CD4-positive, alpha-beta T cell treated with Interleukin-10 for 1 hour (primary cell): ENCODE data around the gene MSANTD7.
"Not testable (repeated sequence)": the region's sequence is repeated elsewhere in the genome, so short reads cannot be mapped to it uniquely, and the experiment has no call there.

Experiments
- DNase-seq: peaks from one replicate; pipeline ENCODE4 v3.0.0-alpha.2; 2020

The MSANTD7 gene

DNA sequence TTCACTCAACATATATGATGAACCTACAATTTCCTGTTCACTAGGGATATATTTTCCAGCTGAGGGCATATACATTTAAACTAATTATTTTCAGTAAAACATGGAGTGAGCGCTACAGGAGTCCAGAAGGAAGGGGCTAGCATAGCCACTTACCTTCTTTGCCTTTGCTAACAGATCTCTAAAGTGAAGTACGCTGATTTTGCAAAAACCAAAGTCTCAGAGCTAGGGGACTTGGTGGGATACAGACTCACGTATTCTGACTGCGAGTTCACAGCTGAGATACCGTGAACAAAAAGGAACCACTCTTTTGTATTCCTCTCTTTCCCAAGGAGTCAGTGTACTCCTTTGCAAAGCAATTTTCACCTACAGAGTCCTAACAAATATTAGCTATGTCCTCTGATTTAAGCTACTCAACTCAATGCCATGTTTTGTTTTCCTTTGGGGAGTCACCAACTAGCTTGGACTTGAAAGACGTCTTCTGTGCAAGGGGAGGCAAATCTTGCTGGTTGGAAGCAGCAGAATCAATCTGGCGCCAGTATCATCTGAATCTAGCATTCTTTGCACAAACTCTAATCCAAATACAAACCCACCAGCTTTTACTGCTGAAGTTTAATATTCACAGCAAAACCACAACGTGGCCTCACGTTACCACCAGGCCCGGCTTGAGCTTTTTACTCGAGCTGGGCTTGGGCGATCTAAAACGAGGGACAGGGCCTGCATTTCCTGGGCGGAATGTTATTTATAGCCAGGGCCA, 926 bp upstream of the MSANTD7 start:
- no peak for DNase-seq

DNA sequence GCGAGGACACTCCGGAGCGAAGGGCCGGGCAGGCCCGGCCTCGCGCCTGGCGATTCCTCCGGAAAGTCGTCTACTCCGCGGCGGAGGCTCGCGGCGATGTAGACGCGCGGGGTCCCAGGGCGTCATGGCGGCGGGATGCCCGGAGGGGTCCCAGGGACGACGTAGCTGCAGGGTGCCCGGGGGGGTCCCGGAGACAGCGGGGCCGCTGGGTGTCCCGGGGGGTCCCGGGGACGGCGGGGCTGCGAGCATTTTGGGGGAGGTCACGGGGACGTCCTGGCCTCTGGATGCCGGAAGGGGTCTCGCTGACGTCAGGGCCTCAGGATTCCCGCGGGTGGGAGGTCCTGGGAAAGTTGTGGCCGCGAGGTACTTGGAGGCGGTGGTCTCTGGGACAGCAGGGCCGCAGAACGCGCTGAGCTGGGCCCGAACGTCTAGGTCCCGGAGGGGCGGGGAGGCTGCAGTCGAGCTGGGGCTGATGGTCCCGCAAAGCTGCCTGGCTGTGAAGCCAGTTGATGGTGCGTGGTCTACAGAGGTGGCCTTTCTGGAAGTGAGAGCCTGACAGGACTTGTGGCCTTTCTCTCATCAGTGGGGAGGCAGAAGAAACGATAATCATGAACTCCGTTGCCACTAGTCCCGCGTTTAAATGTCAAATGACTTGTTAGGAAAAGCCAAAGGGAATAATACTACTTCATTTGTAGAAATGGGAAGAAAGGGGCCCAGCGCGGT, 637 bp downstream of the MSANTD7 start:
- DNase-seq, result peak; percentile 26

DNA sequence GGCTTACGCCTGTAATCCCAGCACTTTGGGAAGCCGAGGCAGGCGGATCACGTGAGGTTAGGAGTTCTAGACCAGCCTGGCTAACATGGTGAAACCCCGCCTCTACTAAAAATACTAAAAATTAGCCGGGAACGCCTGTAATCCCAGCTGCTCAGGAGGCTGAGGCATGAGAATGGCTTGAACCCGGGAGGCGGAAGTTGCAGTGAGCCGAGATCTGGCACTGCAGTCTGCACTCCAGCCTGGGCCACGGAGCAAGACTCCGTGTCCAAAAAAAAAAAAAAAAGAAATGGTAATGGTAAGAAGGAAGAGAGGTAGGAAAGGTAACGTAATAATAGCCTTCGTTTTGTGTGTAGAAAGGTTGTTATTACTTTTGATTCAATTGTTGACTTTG, 1.2 kb downstream of the MSANTD7 start:
- no peak for DNase-seq

DNA sequence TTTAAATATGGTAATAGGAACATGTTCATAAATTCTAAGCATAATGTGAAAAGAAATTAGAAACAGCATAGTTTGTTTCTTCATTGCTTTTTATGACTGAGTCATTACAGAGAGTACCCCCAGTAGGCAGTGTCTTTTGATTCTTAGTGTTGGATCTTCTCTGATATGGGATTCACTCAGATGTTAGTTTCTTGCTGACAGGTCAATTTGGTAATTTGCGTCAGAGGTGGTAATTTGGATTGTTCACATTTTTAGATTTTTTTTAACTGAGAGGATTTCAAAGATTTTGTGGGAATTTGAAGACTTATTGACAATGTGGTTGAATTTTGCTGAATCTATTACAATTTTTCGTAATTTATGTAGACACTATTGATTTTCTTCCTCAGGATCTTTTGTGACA, 2.1 kb downstream of the MSANTD7 start:
- DNase-seq, result no peak

DNA sequence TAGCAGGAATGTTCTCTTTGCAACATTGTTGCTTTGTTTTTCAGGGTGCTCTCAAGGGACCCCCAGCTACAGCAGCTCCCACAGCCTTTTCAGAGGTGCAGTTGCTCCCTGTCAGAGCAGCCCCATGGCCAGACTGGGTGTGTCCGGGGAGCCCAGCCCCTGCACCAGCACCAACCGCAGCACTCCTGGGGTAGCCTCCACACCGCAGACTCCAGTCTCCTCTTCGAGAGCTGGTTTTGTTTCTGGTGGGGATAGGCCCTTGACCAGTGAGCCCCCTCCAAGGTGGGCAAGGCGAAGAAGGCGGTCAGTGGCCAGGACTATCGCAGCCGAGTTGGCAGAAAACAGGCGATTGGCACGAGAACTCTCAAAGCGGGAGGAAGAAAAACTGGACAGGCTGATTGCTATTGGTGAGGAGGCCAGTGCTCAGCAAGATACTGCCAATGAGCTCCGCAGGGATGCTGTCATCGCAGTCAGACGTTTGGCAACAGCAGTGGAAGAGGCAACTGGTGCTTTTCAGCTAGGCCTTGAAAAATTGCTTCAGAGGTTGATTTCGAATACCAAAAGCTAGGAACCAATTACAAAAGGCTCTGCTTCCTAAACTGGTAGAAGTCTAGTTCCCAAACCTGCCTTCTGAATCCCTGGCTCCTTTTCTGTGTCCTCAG, 5.4 kb downstream of the MSANTD7 start:
- DNase-seq, result no peak

DNA sequence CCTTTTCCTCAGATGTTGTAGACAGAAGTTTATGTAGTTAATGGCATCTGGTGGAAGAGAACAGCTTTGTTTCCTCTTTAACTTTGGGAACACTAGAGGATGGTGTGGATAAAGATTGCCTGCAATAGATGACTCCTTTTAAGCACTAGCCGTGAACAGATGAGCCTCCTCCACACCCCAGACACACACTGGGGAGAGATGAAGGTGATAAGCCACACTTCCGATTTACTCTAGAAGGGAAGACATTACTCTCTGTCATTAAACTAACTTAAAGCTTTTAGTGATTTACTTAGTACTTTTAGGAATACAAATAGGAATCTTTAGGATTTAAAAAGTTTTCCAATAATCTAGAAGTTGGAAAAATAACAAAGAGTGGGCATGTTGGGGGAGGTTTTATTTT, 6.8 kb downstream of the MSANTD7 start:
- no peak for DNase-seq

DNA sequence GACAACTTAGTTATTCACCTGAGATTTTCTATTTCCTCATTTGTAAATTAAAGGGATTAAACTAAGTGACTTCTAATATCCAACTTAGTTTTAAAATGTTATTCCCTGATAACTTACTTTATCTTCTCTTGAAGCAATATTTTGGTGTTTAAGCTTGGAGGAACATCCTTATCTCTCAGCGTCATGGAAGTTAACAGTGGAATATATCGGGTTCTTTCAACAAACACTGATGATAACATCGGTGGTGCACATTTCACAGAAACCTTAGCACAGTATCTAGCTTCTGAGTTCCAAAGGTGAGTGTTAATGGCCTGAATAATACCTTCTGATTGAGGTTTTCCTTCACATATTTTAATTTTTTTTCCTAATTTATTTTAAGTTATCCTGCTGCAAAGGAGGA, 14.1 kb downstream of the MSANTD7 start:
- DNase-seq, result no peak

DNA sequence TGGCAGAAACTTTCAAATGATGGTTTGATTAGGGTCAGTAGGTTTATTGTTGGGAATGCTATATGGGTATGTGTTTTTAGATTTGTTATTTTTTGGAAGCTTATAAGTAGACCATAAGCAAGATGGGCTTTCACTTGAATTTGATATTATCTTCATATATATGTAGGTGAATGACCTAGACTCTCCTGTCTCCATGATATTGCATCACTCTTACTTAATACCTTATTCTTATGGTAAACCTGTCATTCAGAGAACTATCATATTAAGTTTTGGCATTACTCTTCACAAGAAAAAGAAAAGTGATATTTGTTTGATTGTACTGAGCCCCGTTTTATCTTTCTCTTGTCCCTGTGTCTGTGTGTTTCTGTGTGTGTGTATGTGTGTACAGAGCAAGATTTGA, 17.3 kb downstream of the MSANTD7 start:
- no peak for DNase-seq

DNA sequence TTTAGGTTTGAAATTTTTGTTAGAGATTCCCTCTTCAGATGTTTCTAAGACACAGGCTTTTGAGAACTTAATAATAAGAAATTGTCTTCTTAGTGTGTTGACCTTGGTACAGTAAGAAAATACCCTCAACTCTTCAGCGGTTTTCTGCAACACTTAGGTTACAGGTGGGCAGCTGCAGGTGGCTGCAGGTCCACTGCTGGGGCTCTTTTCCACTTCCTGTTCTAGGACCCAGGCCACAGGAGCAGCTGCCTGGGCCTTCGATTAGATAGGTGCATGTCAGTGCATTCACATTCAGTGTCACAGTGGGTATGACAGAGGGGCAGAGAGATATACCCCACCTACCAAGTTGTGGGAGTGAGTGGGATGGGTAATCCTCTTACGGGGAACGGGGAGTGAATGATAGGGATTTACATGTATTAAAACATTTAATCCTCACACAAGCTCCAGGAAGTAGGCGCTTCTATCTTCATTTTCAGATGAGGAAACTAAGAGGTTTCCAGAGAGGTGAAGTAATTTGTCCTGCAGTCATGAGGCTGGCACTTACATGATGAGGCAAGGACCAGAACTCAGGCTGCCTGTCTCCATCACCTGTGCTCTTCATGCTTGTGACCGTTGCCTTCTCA, 20.3 kb downstream of the MSANTD7 start:
- no peak for DNase-seq

DNA sequence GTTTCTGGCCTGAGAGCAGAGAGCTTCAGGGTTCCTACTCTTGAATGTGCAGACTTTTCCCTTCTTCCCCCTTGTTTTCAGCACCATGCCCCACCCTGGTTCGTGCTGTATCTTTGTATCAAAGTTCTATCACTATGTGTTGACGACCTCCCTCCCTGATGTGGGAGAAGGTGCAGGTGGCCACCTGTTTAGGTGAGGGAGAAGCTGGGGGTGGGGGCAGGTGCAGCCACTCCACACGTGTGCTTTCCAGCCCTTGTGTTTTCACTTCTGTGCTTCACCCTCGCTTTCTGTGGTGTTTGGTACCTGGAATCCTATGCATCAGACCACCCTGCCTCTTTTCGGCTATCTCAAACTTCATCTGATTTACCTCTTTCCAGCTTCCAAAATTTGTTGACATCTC, 20.9 kb downstream of the MSANTD7 start:
- DNase-seq, result no peak

DNA sequence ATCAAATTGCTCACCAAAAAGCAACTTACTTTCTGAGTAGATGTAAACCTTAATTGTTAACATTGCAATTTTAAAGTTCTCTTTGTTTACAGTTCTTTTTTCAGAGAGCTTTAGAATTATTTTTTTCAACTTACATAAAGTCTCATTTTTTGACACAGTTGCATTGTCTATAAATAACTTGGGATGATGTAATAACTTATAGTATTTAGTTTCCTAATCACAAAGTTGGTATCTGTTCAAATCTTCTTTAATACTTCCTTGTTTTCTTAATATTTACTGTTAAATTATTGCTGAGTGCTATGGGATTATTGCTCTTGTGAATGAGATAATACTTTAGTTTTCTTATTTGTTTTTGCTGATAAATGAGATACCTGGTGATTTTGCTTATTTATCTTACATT, 21.7 kb downstream of the MSANTD7 start:
- no peak for DNase-seq

DNA sequence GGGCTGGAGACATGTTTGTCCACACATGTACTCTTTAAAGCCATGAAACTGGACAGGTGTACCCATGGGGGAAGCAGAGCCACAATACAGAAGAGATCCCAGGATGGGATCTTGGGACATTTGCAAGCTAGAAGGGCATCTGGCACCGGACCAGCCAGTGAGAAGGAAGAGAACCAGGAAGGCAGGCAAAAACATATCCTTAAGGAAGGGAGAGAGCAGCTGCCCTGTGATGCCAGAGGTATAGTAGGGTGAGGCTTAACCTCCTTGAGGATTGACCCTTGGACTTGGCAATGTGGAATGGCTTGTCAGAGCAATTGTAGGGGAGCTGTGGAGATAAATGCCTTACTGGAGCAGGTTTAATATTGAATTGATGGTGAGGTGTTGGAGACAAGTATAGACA, 22.7 kb downstream of the MSANTD7 start:
- no peak for DNase-seq

DNA sequence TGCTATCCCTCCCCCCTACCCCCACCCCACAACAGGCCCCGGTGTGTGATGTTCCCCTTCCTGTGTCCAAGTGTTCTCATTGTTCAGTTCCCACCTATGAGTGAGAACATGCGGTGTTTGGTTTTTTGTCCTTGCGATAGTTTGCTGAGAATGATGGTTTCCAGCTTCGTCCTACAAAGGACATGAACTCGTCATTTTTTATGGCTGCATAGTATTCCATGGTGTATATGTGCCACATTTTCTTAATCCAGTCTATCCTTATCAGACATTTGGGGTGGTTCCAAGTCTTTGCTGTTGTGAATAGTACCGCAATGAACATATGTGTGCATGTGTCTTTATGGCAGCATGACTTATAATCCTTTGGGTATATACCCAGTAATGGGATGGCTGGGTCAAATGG, 26.4 kb downstream of the MSANTD7 start:
- not testable (repeated sequence) for DNase-seq

DNA sequence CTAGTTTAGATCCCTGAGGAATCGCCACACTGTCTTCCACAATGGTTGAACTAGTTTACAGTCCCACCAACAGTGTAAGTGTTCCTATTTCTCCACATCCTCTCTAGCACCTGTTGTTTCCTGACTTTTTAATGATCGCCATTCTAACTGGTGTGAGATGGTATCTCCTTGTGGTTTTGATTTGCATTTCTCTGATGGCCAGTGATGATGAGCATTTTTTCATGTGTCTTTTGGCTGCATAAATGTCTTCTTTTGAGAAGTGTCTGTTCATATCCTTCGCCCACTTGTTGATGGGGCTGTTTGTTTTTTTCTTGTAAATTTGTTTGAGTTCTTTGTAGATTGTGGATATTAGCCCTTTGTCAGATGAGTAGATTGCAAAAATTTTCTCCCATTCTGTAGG, 26.8 kb downstream of the MSANTD7 start:
- not testable (repeated sequence) for DNase-seq

DNA sequence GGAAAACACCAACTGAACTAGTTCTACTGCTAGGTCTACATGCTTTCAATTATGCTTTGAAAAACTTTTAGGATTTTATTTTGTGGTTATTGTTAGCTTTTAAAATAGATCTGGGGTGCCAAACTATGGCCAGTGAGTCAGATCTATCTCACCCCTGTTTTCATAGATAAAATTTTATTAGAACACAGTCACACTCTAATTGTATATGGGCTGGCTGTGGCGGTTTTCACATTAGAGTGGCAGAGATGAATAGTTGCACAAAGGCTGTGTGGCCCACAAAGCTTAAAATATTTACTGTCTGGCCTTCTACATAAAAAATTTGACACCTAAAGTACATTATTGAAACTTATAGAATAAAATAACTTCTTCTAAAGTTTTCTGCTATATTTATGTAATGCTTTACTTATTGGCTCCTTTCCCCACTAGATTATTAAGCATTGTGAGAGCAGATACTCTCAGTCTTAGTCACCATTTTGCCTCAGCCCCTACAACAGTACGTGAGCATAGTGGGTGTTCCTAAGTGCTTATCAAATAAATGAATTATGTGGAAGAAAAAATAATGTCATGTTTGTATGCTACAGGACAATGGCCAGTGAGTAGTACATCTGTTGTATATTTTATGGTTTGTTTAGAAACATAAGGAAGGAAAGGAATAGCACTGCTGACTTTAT, 35.1 kb downstream of the MSANTD7 start:
- DNase-seq, result no peak

DNA sequence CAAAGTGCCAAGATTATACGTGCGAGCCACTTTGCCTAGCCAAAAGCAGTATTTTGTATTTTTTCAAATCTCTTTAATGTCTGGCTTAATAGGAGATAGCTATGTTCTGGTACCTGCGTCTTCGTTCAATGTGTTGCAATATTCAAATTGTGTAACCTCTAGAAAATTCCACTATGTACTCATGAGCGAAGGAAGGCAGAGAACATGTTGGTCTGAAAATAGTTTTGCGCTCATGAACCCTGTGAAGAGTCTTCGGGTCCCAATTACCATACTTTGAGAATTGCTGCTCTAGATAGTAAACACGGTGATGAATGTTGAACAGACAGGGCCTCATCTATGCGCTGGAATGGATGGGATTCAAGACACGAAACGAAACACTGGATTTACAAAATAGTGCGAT, 37.8 kb downstream of the MSANTD7 start:
- no peak for DNase-seq

DNA sequence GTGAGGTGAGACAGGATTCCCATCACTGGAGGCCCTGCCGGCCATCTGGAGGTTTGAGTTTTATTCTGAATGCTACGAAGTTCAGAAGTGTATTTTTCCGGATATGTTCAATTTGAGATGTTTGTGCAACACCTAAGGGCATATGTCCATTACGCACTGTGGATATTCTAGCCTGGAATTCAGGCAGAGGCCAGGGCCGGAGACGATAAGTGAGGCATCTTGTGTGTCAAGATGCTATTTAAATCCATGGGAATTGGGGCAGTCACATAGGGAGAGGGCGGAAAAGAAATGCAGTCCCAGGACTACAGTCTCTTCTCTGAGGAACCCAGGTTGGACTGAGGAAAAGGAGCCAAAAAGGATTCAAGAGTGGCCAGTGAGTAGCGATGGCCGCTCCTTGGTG, 38.7 kb downstream of the MSANTD7 start:
- no peak for DNase-seq

DNA sequence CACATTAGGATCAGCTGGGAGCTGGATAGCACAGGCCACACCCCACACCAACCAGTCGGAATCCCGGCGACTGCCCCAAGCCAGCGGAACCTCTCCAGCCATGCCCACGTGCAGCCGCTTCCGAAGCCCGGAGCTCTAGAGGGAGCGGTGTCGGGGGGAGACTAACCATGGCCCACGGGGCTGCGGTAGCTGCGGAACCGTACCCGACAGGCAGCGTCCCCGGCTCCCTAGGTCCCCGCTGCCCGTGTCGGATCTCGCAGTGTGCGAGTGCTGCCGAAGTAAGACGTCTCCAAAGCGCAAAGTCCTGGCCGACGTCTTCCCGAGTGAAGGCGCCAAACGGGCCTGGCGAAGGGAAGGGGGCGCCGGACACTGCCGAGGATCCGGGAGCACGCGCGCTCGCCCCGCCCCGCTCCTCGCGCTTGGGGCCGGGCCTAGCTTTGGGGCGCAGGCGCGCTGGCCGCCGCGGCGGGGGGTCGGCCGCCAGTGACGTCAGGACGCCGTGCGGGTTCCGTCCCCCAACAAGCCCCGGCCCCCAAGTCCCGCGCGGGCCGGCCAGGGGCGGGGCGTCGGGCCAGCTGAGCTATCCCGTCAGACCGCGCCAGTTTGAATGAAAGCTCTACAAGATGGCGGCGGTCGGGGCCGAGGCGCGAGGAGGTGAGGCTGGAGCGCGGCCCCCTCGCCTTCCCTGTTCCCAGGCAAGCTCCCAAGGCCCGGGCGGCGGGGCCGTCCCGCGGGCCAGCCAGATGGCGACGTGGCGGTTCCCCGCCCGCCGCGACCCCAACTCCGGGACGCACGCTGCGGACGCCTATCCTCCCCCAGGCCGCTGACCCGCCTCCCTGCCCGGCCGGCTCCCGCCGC, 40.4 kb downstream of the MSANTD7 start, which contains the start of gene SUV39H2:
SUV39H2 (plus strand) TSS at position 601 of the 858 bp plus-strand sequence; CDS start at position 624, 23 bp downstream.
- peak; percentile 94 for DNase-seq

DNA sequence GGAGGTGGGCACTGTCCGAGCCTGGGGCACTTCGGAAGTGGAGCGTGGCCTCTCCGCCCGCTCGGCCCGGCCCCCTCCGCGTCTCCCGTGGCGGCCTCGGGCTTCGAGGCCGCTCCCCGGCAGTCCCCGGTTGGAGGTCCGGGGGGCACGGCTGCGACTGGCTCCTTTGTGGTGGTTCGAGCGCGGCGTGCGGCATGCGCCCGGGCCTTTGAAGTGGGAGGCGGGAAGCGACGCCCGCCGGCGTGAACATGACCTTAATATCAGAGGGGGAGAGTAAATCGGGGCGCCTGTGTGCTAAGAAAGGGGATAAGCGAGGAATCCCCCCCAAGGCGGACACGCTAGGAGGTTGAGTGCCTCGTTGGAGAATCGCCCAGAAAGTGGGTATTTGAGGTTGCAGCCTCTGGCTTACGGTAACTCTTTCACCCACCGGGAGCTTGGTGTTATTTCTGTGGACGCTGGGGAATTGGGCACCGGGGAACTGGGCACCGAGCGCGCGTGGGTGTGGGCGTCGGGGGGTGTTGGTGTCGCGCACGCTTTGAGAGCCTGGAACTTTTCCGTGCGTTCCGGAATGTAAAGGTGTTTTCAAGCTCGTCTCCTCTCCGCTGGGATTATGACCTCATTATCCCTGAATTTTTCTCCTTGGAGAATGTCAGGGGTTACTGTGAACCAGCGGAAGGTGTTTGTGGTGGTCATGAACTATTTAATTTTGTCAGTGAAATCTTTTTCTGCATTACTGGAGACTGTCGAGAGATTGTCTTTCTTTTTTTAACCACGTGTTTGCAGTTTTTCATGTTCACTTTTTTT, 41.2 kb downstream of the MSANTD7 start:
- DNase-seq, result peak; percentile 46

DNA sequence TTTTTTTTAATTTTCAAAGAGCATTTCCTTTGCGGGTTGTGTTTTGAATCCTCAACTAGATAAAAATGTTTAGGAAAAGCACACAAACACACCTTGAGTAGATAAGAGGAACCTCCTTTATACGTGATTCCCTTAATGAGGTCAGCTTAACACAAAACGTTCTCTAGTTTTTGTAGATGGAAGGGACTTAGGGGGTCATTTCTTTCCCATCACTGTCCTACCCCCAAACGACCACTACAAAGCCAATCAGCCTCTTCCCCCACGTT, 41.8 kb downstream of the MSANTD7 start:
- DNase-seq, result no peak

DNA sequence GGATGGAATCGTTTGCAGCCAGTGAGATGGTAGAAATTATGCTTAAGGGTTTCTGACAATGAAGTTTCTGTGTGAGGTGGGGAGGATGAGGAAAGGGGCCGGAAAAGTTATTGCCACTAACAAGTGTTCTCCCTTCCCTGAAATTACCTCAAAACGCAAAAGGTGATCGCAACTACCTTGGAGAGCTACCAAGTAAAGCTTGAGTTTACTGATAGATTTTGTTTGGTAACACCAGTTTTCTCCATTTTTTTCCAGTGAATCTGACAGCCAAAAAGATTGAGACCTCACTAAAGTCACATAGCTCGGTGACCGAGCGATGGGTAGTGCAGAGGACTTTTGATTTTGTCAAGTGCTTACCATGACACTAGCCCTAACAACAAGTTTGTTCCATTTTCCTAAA, 42.1 kb downstream of the MSANTD7 start:
- DNase-seq, result no peak
